OCI-LY1 (cell line): ENCODE measurements around the gene AICDA.

Experiments
- H2AFZ ChIP-seq: fragments of 200-600 bp; sonication (generic), shearing (Covaris generic); 2 replicates; pipeline ENCODE4 v1.6.0; 2014; ENCODE audit warnings: antibody characterized with exemption, mild to moderate bottlenecking, low read length
- H3F3A ChIP-seq: fragments of 200-600 bp; sonication (generic), shearing (Covaris generic); 2 replicates; pipeline ENCODE4 v1.6.0; 2014; ENCODE audit warnings: mild to moderate bottlenecking, antibody characterized with exemption, low read length, moderate library complexity; ENCODE audit not compliant: insufficient read depth
- H3K27ac ChIP-seq: fragments of 200-600 bp; sonication (generic); 2 replicates; pipeline ENCODE4 v1.5.1; 2014; ENCODE audit warnings: low read length, mixed run types, mild to moderate bottlenecking, low read depth; ENCODE audit not compliant: poor library complexity, severe bottlenecking
- H3K27me3 ChIP-seq: fragments of 200-600 bp; sonication (generic); 2 replicates; pipeline ENCODE4 v1.6.0; 2014; ENCODE audit warnings: antibody characterized with exemption, mild to moderate bottlenecking, low read length, moderate library complexity; ENCODE audit not compliant: insufficient read depth
- H3K36me3 ChIP-seq: fragments of 200-600 bp; sonication (generic); 2 replicates; pipeline ENCODE4 v1.6.1; 2014; ENCODE audit warnings: mild to moderate bottlenecking, antibody characterized with exemption, low read length, moderate library complexity, mixed read lengths; ENCODE audit not compliant: insufficient read depth
- H3K4me1 ChIP-seq: fragments of 200-600 bp; sonication (generic); 2 replicates; pipeline ENCODE4 v1.5.1; 2014; ENCODE audit warnings: mild to moderate bottlenecking, low read length, moderate library complexity; ENCODE audit not compliant: insufficient read depth, severe bottlenecking
- H3K4me2 ChIP-seq: fragments of 200-600 bp; sonication (generic), shearing (Covaris generic); 2 replicates; pipeline ENCODE4 v1.6.1; 2014; ENCODE audit warnings: low read length
- H3K4me3 ChIP-seq: fragments of 200-600 bp; sonication (generic); 2 replicates; pipeline ENCODE4 v1.5.1; 2014; ENCODE audit warnings: low read length, low read depth, mild to moderate bottlenecking, mixed read lengths; ENCODE audit not compliant: poor library complexity, severe bottlenecking
- H3K79me2 ChIP-seq: fragments of 200-600 bp; shearing (Covaris generic); 2 replicates; pipeline ENCODE4 v1.6.1; 2016; ENCODE audit warnings: mixed run types, low read length, mixed read lengths; ENCODE audit not compliant: insufficient read depth
- H3K9ac ChIP-seq: fragments of 200-600 bp; sonication (generic), shearing (Covaris generic); 2 replicates; pipeline ENCODE4 v1.6.1; 2014; ENCODE audit warnings: mild to moderate bottlenecking, low read length, mixed read lengths
- H3K9me2 ChIP-seq: fragments of 200-600 bp; sonication (generic), shearing (Covaris generic); 2 replicates; pipeline ENCODE4 v1.6.1; 2014; ENCODE audit warnings: low read depth, mild to moderate bottlenecking, low read length, mixed read lengths
- H3K9me3 ChIP-seq: fragments of 200-600 bp; shearing (Covaris generic); 2 replicates; pipeline ENCODE4 v1.6.1; 2014; ENCODE audit warnings: low read length, mixed read lengths
- H4K20me1 ChIP-seq: fragments of 200-600 bp; sonication (generic), shearing (Covaris generic); 2 replicates; pipeline ENCODE4 v1.6.0; 2016; ENCODE audit warnings: mild to moderate bottlenecking, low read length; ENCODE audit not compliant: insufficient read depth
- CTCF ChIP-seq: fragments of 200-600 bp; sonication (generic), shearing (Covaris generic); IDR thresholded peaks from 2 replicates; pipeline ENCODE4 v1.5.1; 2017; ENCODE audit warnings: mild to moderate bottlenecking, antibody characterized with exemption, low read length, moderate library complexity, mixed read lengths
- EZH2 ChIP-seq: fragments of 200-600 bp; sonication (generic), shearing (Covaris generic); IDR thresholded peaks from 2 replicates; pipeline ENCODE4 v1.8.0; 2017; ENCODE audit warnings: borderline replicate concordance, mixed run types, mild to moderate bottlenecking, antibody characterized with exemption, low read length, moderate library complexity, mixed read lengths

Gene AICDA

GRCh38 chr12:8593246-8593645, 19.4 kb downstream of the AICDA start:
- Histone ChIP-seq H4K20me1 (no peaks in the 10 kb centered on the region), H3K4me2 (no peak overlapping the region), H3K4me1 (peaks cover 39% of the 10 kb centered on the region), H3K9me3 (no peaks in the 10 kb centered on the region), H3K36me3 (no peaks in the 10 kb centered on the region), H3K79me2 (no peaks in the 10 kb centered on the region), H2AFZ (no peak overlapping the region), H3K9ac (no peak overlapping the region), H3F3A (0 out of 2 replicates have a peak, but pooled peaks cover 2% of the 10 kb centered on the region), H3K27ac (no peak overlapping the region), H3K4me3 (no peak overlapping the region), H3K27me3 (no peaks in the 10 kb centered on the region), H3K9me2 (no peaks in the 10 kb centered on the region)
- TF ChIP-seq CTCF (no peak), EZH2 (no peak)

GRCh38 chr12:8590842-8591545, 21.7 kb downstream of the AICDA start:
- no peaks in the 10 kb centered on the region for H3K27me3 ChIP-seq
- no peaks in the 10 kb centered on the region for H3K36me3 ChIP-seq
- H2AFZ ChIP-seq = peak overlapping the region; percentile 93; the same call in 1 of the 2 replicates
- H3K79me2 ChIP-seq = no peaks in the 10 kb centered on the region
- peak overlapping the region; percentile 67 for H3K9ac ChIP-seq
- peak overlapping the region; percentile 81 for H3K4me2 ChIP-seq
- H3K4me1 ChIP-seq = peaks cover 31% of the 10 kb centered on the region
- H3F3A ChIP-seq = 0 out of 2 replicates have a peak, but pooled peaks cover 2% of the 10 kb centered on the region
- peak overlapping the region; percentile 83 for H3K27ac ChIP-seq
- no peaks in the 10 kb centered on the region for H4K20me1 ChIP-seq
- H3K9me3 ChIP-seq = no peaks in the 10 kb centered on the region
- TF ChIP-seq EZH2 (no peak), CTCF (peak; percentile 59)
- H3K4me3 ChIP-seq = peak overlapping the region; percentile 44
- no peaks in the 10 kb centered on the region for H3K9me2 ChIP-seq

- TF ChIP-seq CTCF = no peak
- TF ChIP-seq EZH2 = no peak
- Histone ChIP-seq H3K27ac (no peak overlapping the region), H3K79me2 (no peaks in the 10 kb centered on the region), H3F3A (0 out of 2 replicates have a peak, but pooled peaks cover 2% of the 10 kb centered on the region), H3K4me3 (no peak overlapping the region), H4K20me1 (no peaks in the 10 kb centered on the region), H3K27me3 (no peaks in the 10 kb centered on the region), H3K4me2 (no peak overlapping the region), H3K9me2 (no peaks in the 10 kb centered on the region), H2AFZ (no peak overlapping the region), H3K4me1 (peaks cover 31% of the 10 kb centered on the region), H3K9me3 (no peaks in the 10 kb centered on the region), H3K9ac (no peak overlapping the region), H3K36me3 (no peaks in the 10 kb centered on the region)
Observed at GRCh38 chr12:8589679-8590078, 23.0 kb downstream of the AICDA start.
